BLaER1 (cell line): ENCODE measurements around the gene JAKMIP1.

Experiments used
- H3K27ac ChIP-seq: shearing (Covaris generic); formaldehyde crosslinking; 2 replicates; pipeline ENCODE4 v1.8.1; 2022
- H3K27me3 ChIP-seq: shearing (Covaris generic); formaldehyde crosslinking; 2 replicates; pipeline ENCODE4 v1.8.1; 2022
- H3K36me3 ChIP-seq: shearing (Covaris generic); formaldehyde crosslinking; 2 replicates; pipeline ENCODE4 v1.8.1; 2022
- H3K4me1 ChIP-seq: shearing (Covaris generic); formaldehyde crosslinking; 2 replicates; pipeline ENCODE4 v1.8.1; 2022
- H3K4me2 ChIP-seq: shearing (Covaris generic); formaldehyde crosslinking; 2 replicates; pipeline ENCODE4 v1.8.1; 2022
- H3K4me3 ChIP-seq: shearing (Covaris generic); formaldehyde crosslinking; 2 replicates; pipeline ENCODE4 v1.8.1; 2022
- H3K9ac ChIP-seq: shearing (Covaris generic); formaldehyde crosslinking; 2 replicates; pipeline ENCODE4 v1.8.1; 2022
- H3K9me3 ChIP-seq: shearing (Covaris generic); formaldehyde crosslinking; 2 replicates; pipeline ENCODE4 v1.8.1; 2022
- H4K20me1 ChIP-seq: shearing (Covaris generic); formaldehyde crosslinking; 2 replicates; pipeline ENCODE4 v1.8.1; 2022
- Cebpa-rat ChIP-seq: shearing (Covaris generic); IDR thresholded peaks from 2 replicates; pipeline ENCODE4 v1.8.1; 2022

Gene JAKMIP1

GRCh38 chr4:6090931-6091330 is 109.4 kb downstream of the JAKMIP1 start:
- Histone ChIP-seq H3K4me2 (no peak overlapping the region), H3K4me1 (peaks cover 21% of the 10 kb centered on the region), H3K9me3 (no peaks in the 10 kb centered on the region), H3K27ac (no peak overlapping the region), H3K9ac (no peak overlapping the region), H3K27me3 (no peaks in the 10 kb centered on the region), H4K20me1 (no peaks in the 10 kb centered on the region), H3K36me3 (no peaks in the 10 kb centered on the region), H3K4me3 (no peak overlapping the region)
- no peak for TF ChIP-seq Cebpa-rat

GRCh38 chr4:6088950-6089349 is 111.4 kb downstream of the JAKMIP1 start:
- H3K4me3 ChIP-seq, result no peak overlapping the region
- no peaks in the 10 kb centered on the region for H4K20me1 ChIP-seq
- H3K9ac ChIP-seq, result no peak overlapping the region
- no peaks in the 10 kb centered on the region for H3K9me3 ChIP-seq
- H3K4me1 ChIP-seq, result peaks cover 29% of the 10 kb centered on the region
- no peak overlapping the region for H3K27ac ChIP-seq
- no peak overlapping the region for H3K4me2 ChIP-seq
- no peaks in the 10 kb centered on the region for H3K27me3 ChIP-seq
- 0 out of 2 replicates have a peak, but pooled peaks cover 4% of the 10 kb centered on the region for H3K36me3 ChIP-seq
- no peak for TF ChIP-seq Cebpa-rat

- H3K4me2 ChIP-seq, result no peak overlapping the region
Measured at GRCh38 chr4:6087669-6088341, 112.5 kb downstream of the JAKMIP1 start.

GRCh38 chr4:6086846-6087245 is 113.5 kb downstream of the JAKMIP1 start:
- Histone ChIP-seq H3K9ac (no peak overlapping the region), H3K9me3 (no peaks in the 10 kb centered on the region), H3K36me3 (peaks cover 9% of the 10 kb centered on the region; the same call in 1 of the 2 replicates), H3K4me3 (no peak overlapping the region), H3K27me3 (no peaks in the 10 kb centered on the region), H3K4me2 (no peak overlapping the region), H4K20me1 (no peaks in the 10 kb centered on the region), H3K27ac (no peak overlapping the region), H3K4me1 (peaks cover 20% of the 10 kb centered on the region)
- no peak for TF ChIP-seq Cebpa-rat

More at GRCh38 chr4:6087669-6088341, 112.5 kb downstream of the JAKMIP1 start:
- no peak overlapping the region for H3K9ac ChIP-seq
- no peak overlapping the region for H3K4me3 ChIP-seq
- no peak for TF ChIP-seq Cebpa-rat
- 0 out of 2 replicates have a peak, but pooled peaks cover 4% of the 10 kb centered on the region for H3K36me3 ChIP-seq
- no peaks in the 10 kb centered on the region for H3K9me3 ChIP-seq
- no peaks in the 10 kb centered on the region for H4K20me1 ChIP-seq
- H3K4me1 ChIP-seq, result peaks cover 29% of the 10 kb centered on the region
- no peaks in the 10 kb centered on the region for H3K27me3 ChIP-seq
- H3K27ac ChIP-seq, result no peak overlapping the region

- H3K9ac ChIP-seq, result no peak overlapping the region
- no peak overlapping the region for H3K4me3 ChIP-seq
- H3K4me2 ChIP-seq, result no peak overlapping the region
- peaks cover 18% of the 10 kb centered on the region for H3K36me3 ChIP-seq
- TF ChIP-seq Cebpa-rat, result no peak
- no peak overlapping the region for H3K27ac ChIP-seq
- peaks cover 14% of the 10 kb centered on the region for H3K4me1 ChIP-seq
- no peaks in the 10 kb centered on the region for H3K9me3 ChIP-seq
- no peaks in the 10 kb centered on the region for H3K27me3 ChIP-seq
- no peaks in the 10 kb centered on the region for H4K20me1 ChIP-seq
Measured at GRCh38 chr4:6085691-6086628, 114.4 kb downstream of the JAKMIP1 start.

- H3K9me3 ChIP-seq, result no peaks in the 10 kb centered on the region
- no peaks in the 10 kb centered on the region for H4K20me1 ChIP-seq
- H3K9ac ChIP-seq, result no peak overlapping the region
- TF ChIP-seq Cebpa-rat, result no peak
- no peak overlapping the region for H3K27ac ChIP-seq
- H3K4me2 ChIP-seq, result peak overlapping the region; percentile 22; the same call in 1 of the 2 replicates
- H3K27me3 ChIP-seq, result no peaks in the 10 kb centered on the region
- peaks cover 14% of the 10 kb centered on the region for H3K4me1 ChIP-seq
- H3K4me3 ChIP-seq, result no peak overlapping the region
- H3K36me3 ChIP-seq, result peaks cover 26% of the 10 kb centered on the region
Measured at GRCh38 chr4:6085028-6085690, 115.2 kb downstream of the JAKMIP1 start.

GRCh38 chr4:6079965-6080364 is 120.4 kb downstream of the JAKMIP1 start:
- Histone ChIP-seq H4K20me1 (no peaks in the 10 kb centered on the region), H3K27ac (no peak overlapping the region), H3K36me3 (peaks cover 38% of the 10 kb centered on the region), H3K9me3 (no peaks in the 10 kb centered on the region), H3K27me3 (no peaks in the 10 kb centered on the region), H3K4me3 (no peak overlapping the region), H3K9ac (no peak overlapping the region), H3K4me2 (no peak overlapping the region), H3K4me1 (peaks cover 4% of the 10 kb centered on the region)
- no peak for TF ChIP-seq Cebpa-rat

- H3K36me3 ChIP-seq, result peaks cover 35% of the 10 kb centered on the region
- no peak for TF ChIP-seq Cebpa-rat
- no peaks in the 10 kb centered on the region for H4K20me1 ChIP-seq
Measured at GRCh38 chr4:6078560-6078959, 121.8 kb downstream of the JAKMIP1 start.

GRCh38 chr4:6076391-6076790 is 124.0 kb downstream of the JAKMIP1 start:
- Histone ChIP-seq H4K20me1 (no peaks in the 10 kb centered on the region), H3K27me3 (no peaks in the 10 kb centered on the region), H3K9me3 (no peaks in the 10 kb centered on the region), H3K9ac (no peak overlapping the region), H3K4me3 (no peak overlapping the region), H3K4me2 (no peak overlapping the region), H3K36me3 (peaks cover 25% of the 10 kb centered on the region), H3K27ac (no peak overlapping the region), H3K4me1 (no peaks in the 10 kb centered on the region)
- no peak for TF ChIP-seq Cebpa-rat

More at GRCh38 chr4:6078560-6078959, 121.8 kb downstream of the JAKMIP1 start:
- no peaks in the 10 kb centered on the region for H3K27me3 ChIP-seq
- no peak overlapping the region for H3K4me2 ChIP-seq
- H3K4me1 ChIP-seq, result no peaks in the 10 kb centered on the region
- H3K27ac ChIP-seq, result no peak overlapping the region
- no peak overlapping the region for H3K9ac ChIP-seq
- H3K9me3 ChIP-seq, result no peaks in the 10 kb centered on the region
- no peak overlapping the region for H3K4me3 ChIP-seq

GRCh38 chr4:6074758-6075157 is 125.6 kb downstream of the JAKMIP1 start:
- peaks cover 8% of the 10 kb centered on the region for H3K36me3 ChIP-seq
- no peak overlapping the region for H3K9ac ChIP-seq
- no peak overlapping the region for H3K4me3 ChIP-seq
- H3K4me2 ChIP-seq, result no peak overlapping the region
- H3K27ac ChIP-seq, result no peak overlapping the region
- no peaks in the 10 kb centered on the region for H4K20me1 ChIP-seq
- H3K27me3 ChIP-seq, result no peaks in the 10 kb centered on the region
- no peak for TF ChIP-seq Cebpa-rat
- H3K9me3 ChIP-seq, result no peaks in the 10 kb centered on the region
- H3K4me1 ChIP-seq, result no peaks in the 10 kb centered on the region
